SK-N-SH treated with all-trans-retinoic acid at 6 μM for 48 hours (cell line): ENCODE measurements around the gene PDSS2.

Source experiments
- ATAC-seq: fragments of 200-7000 bp; cut with Tn5 transposase; 3 replicates; pipeline ENCODE4 v1.9.1; 2020; ENCODE audit warnings: mild to moderate bottlenecking, moderate library complexity
- ARNTL ChIP-seq: fragments of 450-650 bp; formaldehyde crosslinking; IDR thresholded peaks from 2 replicates; pipeline ENCODE4 v1.5.0; 2020; ENCODE audit warnings: low read depth, mild to moderate bottlenecking, moderate library complexity, borderline replicate concordance
- BACH2 ChIP-seq: fragments of 250-450 bp; sonication (Bioruptor Pico); IDR thresholded peaks from 2 replicates; pipeline ENCODE4 v1.9.0; 2021; ENCODE audit warnings: mild to moderate bottlenecking, borderline replicate concordance
- CREB5 ChIP-seq: fragments of 250-450 bp; sonication (Bioruptor Pico); IDR thresholded peaks from 2 replicates; pipeline ENCODE4 v1.5.1; 2020; ENCODE audit warnings: low read depth, mild to moderate bottlenecking, moderate library complexity
- CSDC2 ChIP-seq: fragments of 250-450 bp; sonication (Bioruptor Pico); IDR thresholded peaks from 2 replicates; pipeline ENCODE4 v1.5.0; 2020; ENCODE audit warnings: mild to moderate bottlenecking, moderate library complexity
- CSRNP3 ChIP-seq: fragments of 250-450 bp; sonication (Bioruptor Pico); IDR thresholded peaks from 2 replicates; pipeline ENCODE4 v1.5.1; 2021; ENCODE audit warnings: mild to moderate bottlenecking, moderate library complexity
- ESRRG ChIP-seq: fragments of 250-450 bp; sonication (Bioruptor Pico); IDR thresholded peaks from 2 replicates; pipeline ENCODE4 v1.6.1; 2021; ENCODE audit warnings: mild to moderate bottlenecking
- GLIS3 ChIP-seq: fragments of 250-450 bp; sonication (Bioruptor Pico); IDR thresholded peaks from 2 replicates; pipeline ENCODE4 v1.5.0; 2020; ENCODE audit warnings: mild to moderate bottlenecking, moderate library complexity
- ISL1 ChIP-seq: fragments of 250-450 bp; sonication (Bioruptor Pico); IDR thresholded peaks from 2 replicates; pipeline ENCODE4 v2.1.2; 2022; ENCODE audit warnings: mild to moderate bottlenecking, moderate library complexity
- OSR1 ChIP-seq: fragments of 250-450 bp; sonication (Bioruptor Pico); IDR thresholded peaks from 2 replicates; pipeline ENCODE4 v1.8.0; 2022; ENCODE audit warnings: moderate library complexity, mild to moderate bottlenecking, inconsistent platforms
- POU6F1 ChIP-seq: fragments of 250-450 bp; sonication (Bioruptor Pico); IDR thresholded peaks from 2 replicates; pipeline ENCODE4 v1.8.0; 2021; ENCODE audit warnings: low read depth, mild to moderate bottlenecking, moderate library complexity, borderline replicate concordance
- PPARA ChIP-seq: fragments of 250-450 bp; sonication (Bioruptor Pico); IDR thresholded peaks from 2 replicates; pipeline ENCODE4 v1.5.0; 2020; ENCODE audit warnings: mild to moderate bottlenecking, borderline replicate concordance
- RARB ChIP-seq: fragments of 250-450 bp; sonication (Bioruptor Pico); IDR thresholded peaks from 2 replicates; pipeline ENCODE4 v1.8.0; 2021; ENCODE audit warnings: mild to moderate bottlenecking, moderate library complexity
- SNAI2 ChIP-seq: fragments of 250-450 bp; sonication (Bioruptor Pico); IDR thresholded peaks from 2 replicates; pipeline ENCODE4 v1.5.0; 2020; ENCODE audit warnings: mild to moderate bottlenecking, moderate library complexity
- TCF4 ChIP-seq: fragments of 250-450 bp; sonication (Bioruptor Pico); IDR thresholded peaks from 2 replicates; pipeline ENCODE4 v1.8.0; 2021; ENCODE audit warnings: mild to moderate bottlenecking, moderate library complexity, borderline replicate concordance
- TOX ChIP-seq: fragments of 250-450 bp; sonication (Bioruptor Pico); IDR thresholded peaks from 2 replicates; pipeline ENCODE4 v1.8.0; 2021; ENCODE audit warnings: mild to moderate bottlenecking, moderate library complexity, borderline replicate concordance
- ZC3H10 ChIP-seq: fragments of 250-450 bp; sonication (Bioruptor Pico); IDR thresholded peaks from 2 replicates; pipeline ENCODE4 v1.5.1; 2021; ENCODE audit warnings: mild to moderate bottlenecking, moderate library complexity
- ZFP30 ChIP-seq: fragments of 450-650 bp; formaldehyde crosslinking; IDR thresholded peaks from 2 replicates; pipeline ENCODE4 v1.5.0; 2022; ENCODE audit warnings: mild to moderate bottlenecking, moderate library complexity
- ZNF565 ChIP-seq: fragments of 450-650 bp; formaldehyde crosslinking; conservative IDR thresholded peaks from 2 replicates; pipeline ENCODE4 v1.5.0; 2020; ENCODE audit warnings: low read depth, mild to moderate bottlenecking, moderate library complexity
- ZNF70 ChIP-seq: fragments of 450-650 bp; formaldehyde crosslinking; IDR thresholded peaks from 2 replicates; pipeline ENCODE4 v1.5.0; 2020; ENCODE audit warnings: mild to moderate bottlenecking, moderate library complexity
- ZNF8 ChIP-seq: fragments of 450-650 bp; formaldehyde crosslinking; IDR thresholded peaks from 2 replicates; pipeline ENCODE4 v1.5.0; 2020; ENCODE audit warnings: mild to moderate bottlenecking, moderate library complexity
- TF ChIP-seq, protein P1 (sequence below): fragments of 250-450 bp; sonication (Bioruptor Pico); IDR thresholded peaks from 2 replicates; pipeline ENCODE4 v1.8.0; 2020; ENCODE audit warnings: mild to moderate bottlenecking, moderate library complexity, borderline replicate concordance
- TF ChIP-seq, protein P2 (sequence below): fragments of 250-450 bp; sonication (Bioruptor Pico); IDR thresholded peaks from 2 replicates; pipeline ENCODE4 v1.5.0; 2020; ENCODE audit warnings: mild to moderate bottlenecking, moderate library complexity

PDSS2 gene

GRCh38 chr6:107439406-107439805 lies 20.0 kb downstream of the PDSS2 start:
- TF ChIP-seq CSRNP3 (CRISPR knock-in tag) (no peak), ZNF565 (CRISPR knock-in tag) (no peak), CREB5 (CRISPR knock-in tag) (no peak), ARNTL (CRISPR knock-in tag) (no peak), ZNF70 (no peak), GLIS3 (CRISPR knock-in tag) (no peak), ISL1 (CRISPR knock-in tag) (no peak), PPARA (CRISPR knock-in tag) (no peak), OSR1 (CRISPR knock-in tag) (no peak), TOX (CRISPR knock-in tag) (no peak), ESRRG (CRISPR knock-in tag) (no peak), CSDC2 (no peak), BACH2 (CRISPR knock-in tag) (no peak), ZNF8 (CRISPR knock-in tag) (no peak), ZC3H10 (CRISPR knock-in tag) (no peak), POU6F1 (CRISPR knock-in tag) (no peak), ZFP30 (CRISPR knock-in tag) (no peak), TCF4 (CRISPR knock-in tag) (no peak)
- TF ChIP-seq, protein P1, sequence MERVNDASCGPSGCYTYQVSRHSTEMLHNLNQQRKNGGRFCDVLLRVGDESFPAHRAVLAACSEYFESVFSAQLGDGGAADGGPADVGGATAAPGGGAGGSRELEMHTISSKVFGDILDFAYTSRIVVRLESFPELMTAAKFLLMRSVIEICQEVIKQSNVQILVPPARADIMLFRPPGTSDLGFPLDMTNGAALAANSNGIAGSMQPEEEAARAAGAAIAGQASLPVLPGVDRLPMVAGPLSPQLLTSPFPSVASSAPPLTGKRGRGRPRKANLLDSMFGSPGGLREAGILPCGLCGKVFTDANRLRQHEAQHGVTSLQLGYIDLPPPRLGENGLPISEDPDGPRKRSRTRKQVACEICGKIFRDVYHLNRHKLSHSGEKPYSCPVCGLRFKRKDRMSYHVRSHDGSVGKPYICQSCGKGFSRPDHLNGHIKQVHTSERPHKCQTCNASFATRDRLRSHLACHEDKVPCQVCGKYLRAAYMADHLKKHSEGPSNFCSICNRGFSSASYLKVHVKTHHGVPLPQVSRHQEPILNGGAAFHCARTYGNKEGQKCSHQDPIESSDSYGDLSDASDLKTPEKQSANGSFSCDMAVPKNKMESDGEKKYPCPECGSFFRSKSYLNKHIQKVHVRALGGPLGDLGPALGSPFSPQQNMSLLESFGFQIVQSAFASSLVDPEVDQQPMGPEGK (CRISPR knock-in tag) = no peak
- TF ChIP-seq, protein P2, sequence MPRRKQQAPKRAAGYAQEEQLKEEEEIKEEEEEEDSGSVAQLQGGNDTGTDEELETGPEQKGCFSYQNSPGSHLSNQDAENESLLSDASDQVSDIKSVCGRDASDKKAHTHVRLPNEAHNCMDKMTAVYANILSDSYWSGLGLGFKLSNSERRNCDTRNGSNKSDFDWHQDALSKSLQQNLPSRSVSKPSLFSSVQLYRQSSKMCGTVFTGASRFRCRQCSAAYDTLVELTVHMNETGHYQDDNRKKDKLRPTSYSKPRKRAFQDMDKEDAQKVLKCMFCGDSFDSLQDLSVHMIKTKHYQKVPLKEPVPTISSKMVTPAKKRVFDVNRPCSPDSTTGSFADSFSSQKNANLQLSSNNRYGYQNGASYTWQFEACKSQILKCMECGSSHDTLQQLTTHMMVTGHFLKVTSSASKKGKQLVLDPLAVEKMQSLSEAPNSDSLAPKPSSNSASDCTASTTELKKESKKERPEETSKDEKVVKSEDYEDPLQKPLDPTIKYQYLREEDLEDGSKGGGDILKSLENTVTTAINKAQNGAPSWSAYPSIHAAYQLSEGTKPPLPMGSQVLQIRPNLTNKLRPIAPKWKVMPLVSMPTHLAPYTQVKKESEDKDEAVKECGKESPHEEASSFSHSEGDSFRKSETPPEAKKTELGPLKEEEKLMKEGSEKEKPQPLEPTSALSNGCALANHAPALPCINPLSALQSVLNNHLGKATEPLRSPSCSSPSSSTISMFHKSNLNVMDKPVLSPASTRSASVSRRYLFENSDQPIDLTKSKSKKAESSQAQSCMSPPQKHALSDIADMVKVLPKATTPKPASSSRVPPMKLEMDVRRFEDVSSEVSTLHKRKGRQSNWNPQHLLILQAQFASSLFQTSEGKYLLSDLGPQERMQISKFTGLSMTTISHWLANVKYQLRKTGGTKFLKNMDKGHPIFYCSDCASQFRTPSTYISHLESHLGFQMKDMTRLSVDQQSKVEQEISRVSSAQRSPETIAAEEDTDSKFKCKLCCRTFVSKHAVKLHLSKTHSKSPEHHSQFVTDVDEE (CRISPR knock-in tag) = no peak
- ATAC-seq = no peak

- no peak for TF ChIP-seq TCF4 (CRISPR knock-in tag)
- no peak for TF ChIP-seq GLIS3 (CRISPR knock-in tag)
- TF ChIP-seq RARB (CRISPR knock-in tag) = no peak
- no peak for TF ChIP-seq ZFP30 (CRISPR knock-in tag)
- TF ChIP-seq ZNF70 = no peak
- TF ChIP-seq CSRNP3 (CRISPR knock-in tag) = no peak
- TF ChIP-seq ZNF8 (CRISPR knock-in tag) = no peak
- no peak for TF ChIP-seq SNAI2
- TF ChIP-seq, all 23 proteins: peak for 0
- no peak for ATAC-seq
These were observed 21.7 kb downstream of the PDSS2 start for GRCh38 chr6:107437691-107438090.
